ENCODE measurements around the gene MANBA. TPM values are rescaled to one million over a fixed set of nuclear protein-coding genes. Genes with fewer than 3 reads are reported as not detected.

Gene MANBA
- total RNA-seq, 6 experiments from 2014 or later, result 11.3 to 18.2 (median 13.9) TPM

DNA sequence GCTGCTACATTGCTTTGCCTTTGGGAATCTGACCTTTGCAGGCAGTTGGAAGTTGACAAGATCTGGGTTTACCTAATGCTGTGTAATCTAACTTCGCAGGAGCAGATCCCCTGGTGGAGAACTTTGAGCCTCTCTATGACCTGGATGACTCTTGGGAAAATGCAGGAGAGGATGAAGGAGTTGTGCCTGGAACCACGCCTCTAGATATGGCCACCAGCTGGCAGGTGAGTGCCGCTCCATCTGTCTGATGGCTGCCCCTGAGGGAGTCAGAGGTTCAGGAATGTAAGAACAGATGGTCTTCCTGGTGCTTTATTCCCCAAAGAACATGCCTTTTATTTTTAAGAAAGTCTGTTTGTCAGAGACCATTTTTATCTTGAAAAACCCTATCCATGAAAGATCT lies 150.3 kb downstream of the MANBA start:
- intact Hi-C loops (cut with DNase I), result loop anchor here in 1 of 2 donors (10.0 kb wide), 1 partner anchor 394 kb away; no protein-coding TSS in a partner anchor
- 72% methylated on average over 3 of the region's 3 CpGs for WGBS (ENCODE audit: insufficient coverage, low coverage, low lambda C conversion rate, missing lambda C conversion rate)

DNA sequence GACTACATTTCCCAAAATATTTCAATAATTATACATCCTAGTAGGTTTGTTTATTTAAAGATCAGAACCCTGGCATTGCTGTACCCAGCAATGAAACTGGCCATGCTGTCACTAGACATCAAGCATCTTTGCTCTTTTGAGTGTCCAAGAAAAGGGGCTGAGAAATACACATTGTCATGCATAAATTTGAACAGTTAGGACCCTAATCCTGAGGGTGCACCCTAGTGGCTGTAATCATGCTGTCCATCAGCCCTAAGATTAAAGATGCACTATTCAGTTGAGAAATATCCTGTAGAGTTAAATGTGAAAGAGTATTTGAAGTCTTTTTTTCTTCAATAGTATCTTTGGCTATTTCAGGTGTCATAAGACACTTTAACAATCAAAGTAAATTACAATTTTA lies 150.8 kb downstream of the MANBA start:
- H3K4me1 ChIP-seq, result no peaks in the 10 kb centered on the region
- no peak for DNase-seq
- peaks cover 12 to 84% (median 35%) of the 10 kb centered on the region in 4 donors for H3K36me3 ChIP-seq
- no peak overlapping the region for H3K27ac ChIP-seq
- intact Hi-C loops (cut with DNase I), result loop anchor here in 1 of 2 donors (10.0 kb wide), 1 partner anchor 395 kb away; no protein-coding TSS in a partner anchor
- ATAC-seq, result no peak
- no peak overlapping the region for H3K4me3 ChIP-seq
- H3K9me3 ChIP-seq, result no peaks in the 10 kb centered on the region
- TF ChIP-seq, protein P1, sequence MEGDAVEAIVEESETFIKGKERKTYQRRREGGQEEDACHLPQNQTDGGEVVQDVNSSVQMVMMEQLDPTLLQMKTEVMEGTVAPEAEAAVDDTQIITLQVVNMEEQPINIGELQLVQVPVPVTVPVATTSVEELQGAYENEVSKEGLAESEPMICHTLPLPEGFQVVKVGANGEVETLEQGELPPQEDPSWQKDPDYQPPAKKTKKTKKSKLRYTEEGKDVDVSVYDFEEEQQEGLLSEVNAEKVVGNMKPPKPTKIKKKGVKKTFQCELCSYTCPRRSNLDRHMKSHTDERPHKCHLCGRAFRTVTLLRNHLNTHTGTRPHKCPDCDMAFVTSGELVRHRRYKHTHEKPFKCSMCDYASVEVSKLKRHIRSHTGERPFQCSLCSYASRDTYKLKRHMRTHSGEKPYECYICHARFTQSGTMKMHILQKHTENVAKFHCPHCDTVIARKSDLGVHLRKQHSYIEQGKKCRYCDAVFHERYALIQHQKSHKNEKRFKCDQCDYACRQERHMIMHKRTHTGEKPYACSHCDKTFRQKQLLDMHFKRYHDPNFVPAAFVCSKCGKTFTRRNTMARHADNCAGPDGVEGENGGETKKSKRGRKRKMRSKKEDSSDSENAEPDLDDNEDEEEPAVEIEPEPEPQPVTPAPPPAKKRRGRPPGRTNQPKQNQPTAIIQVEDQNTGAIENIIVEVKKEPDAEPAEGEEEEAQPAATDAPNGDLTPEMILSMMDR (IDR thresholded peaks at IDR 0.05), result peak; percentile 9 to 35 (median 23)
- no peak for TF ChIP-seq POLR2A (IDR thresholded peaks at IDR 0.05)
- H3K27me3 ChIP-seq, result no peaks in the 10 kb centered on the region

More for the DNA sequence above, 150.3 kb downstream of the MANBA start:
- H3K4me3 ChIP-seq, result no peak overlapping the region
- ATAC-seq (no peak), DNase-seq (no peak)
- peaks cover 12 to 84% (median 35%) of the 10 kb centered on the region in 4 donors for H3K36me3 ChIP-seq
- H3K27me3 ChIP-seq, result no peaks in the 10 kb centered on the region
- H3K4me1 ChIP-seq, result no peaks in the 10 kb centered on the region
- no peak overlapping the region for H3K27ac ChIP-seq
- TF ChIP-seq, protein P1 (IDR thresholded peaks at IDR 0.05), result no peak
- no peak for TF ChIP-seq POLR2A (IDR thresholded peaks at IDR 0.05)
- H3K9me3 ChIP-seq, result no peaks in the 10 kb centered on the region

DNA sequence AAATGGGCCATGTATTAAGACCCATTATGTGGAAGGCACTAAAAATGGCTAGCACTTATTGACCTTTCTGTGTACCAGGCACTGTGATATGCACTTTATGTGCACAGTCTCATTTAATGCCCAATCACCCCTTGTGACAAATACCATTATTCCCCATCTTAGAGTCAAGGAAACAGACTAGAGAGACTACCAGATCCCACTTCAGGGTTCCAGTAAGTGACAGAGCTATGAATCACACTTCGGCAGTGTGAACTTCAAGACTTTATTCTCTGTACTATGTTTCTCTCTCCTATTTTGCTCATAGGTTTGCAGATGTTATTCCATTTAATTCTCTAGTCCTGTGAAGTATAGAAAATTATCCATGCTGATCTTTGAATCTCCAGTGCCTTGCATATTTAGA lies 152.6 kb downstream of the MANBA start:
- no peak overlapping the region for H3K4me3 ChIP-seq
- no peak for ATAC-seq
- no peaks in the 10 kb centered on the region for H3K27me3 ChIP-seq
- TF ChIP-seq, protein P1 (IDR thresholded peaks at IDR 0.05), result no peak
- TF ChIP-seq POLR2A (IDR thresholded peaks at IDR 0.05), result no peak
- 82% methylated on average over 1 of the region's 1 CpG for WGBS (ENCODE audit: insufficient coverage, low coverage, low lambda C conversion rate, missing lambda C conversion rate)
- intact Hi-C loops (cut with DNase I), result no loop called here
- H3K4me1 ChIP-seq, result no peaks in the 10 kb centered on the region
- H3K27ac ChIP-seq, result no peak overlapping the region
- H3K9me3 ChIP-seq, result no peaks in the 10 kb centered on the region
- DNase-seq, result no peak
- H3K36me3 ChIP-seq, result peaks cover 12 to 80% (median 33%) of the 10 kb centered on the region in 4 donors

DNA sequence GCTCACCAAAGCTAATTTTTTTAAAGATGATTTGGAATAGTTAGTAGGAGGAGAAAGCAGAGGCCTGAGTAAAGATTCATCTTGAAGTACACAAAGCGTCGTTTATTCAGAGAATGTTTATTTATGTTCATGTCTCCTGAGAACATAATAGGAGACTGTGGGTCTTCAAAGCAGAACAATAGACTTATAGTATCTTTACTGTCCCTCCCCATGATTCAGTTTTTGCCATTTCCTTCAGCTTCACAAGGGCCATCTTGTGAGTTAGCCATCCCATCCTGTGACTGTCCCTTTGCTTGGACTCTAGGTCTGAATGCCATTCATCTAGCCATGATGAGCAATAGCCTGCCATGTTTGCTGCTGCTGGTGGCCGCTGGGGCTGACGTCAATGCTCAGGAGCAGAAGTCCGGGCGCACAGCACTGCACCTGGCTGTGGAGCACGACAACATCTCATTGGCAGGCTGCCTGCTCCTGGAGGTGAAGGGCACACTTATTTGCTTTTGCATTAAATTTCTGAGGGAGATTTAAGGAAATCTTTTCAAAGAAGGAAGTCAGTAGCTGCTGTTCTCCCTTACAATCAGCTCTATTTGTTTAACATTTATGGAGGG lies 153.8 kb downstream of the MANBA start:
- DNase-seq (no peak), ATAC-seq (no peak)
- peaks cover 11 to 75% (median 27%) of the 10 kb centered on the region in 4 donors for H3K36me3 ChIP-seq
- 80% methylated on average over 6 of the region's 7 CpGs for whole genome bisulfite sequencing (ENCODE audit: insufficient coverage, low coverage, low lambda C conversion rate, missing lambda C conversion rate)
- no peaks in the 10 kb centered on the region for H3K4me1 ChIP-seq
- H3K27ac ChIP-seq, result no peak overlapping the region
- intact Hi-C loops (cut with DNase I), result no loop called here
- TF ChIP-seq POLR2A (IDR thresholded peaks at IDR 0.05), result no peak
- TF ChIP-seq, protein P1 (IDR thresholded peaks at IDR 0.05), result no peak
- H3K4me3 ChIP-seq, result no peak overlapping the region
- H3K9me3 ChIP-seq, result no peaks in the 10 kb centered on the region
- no peaks in the 10 kb centered on the region for H3K27me3 ChIP-seq
